GM21447 (cell line): ENCODE data around the gene PHC1.
A peak's percentile ranks its signal among the peaks of the same experiment; 100 is the strongest.
"Not testable (repeated sequence)": the region's sequence is repeated elsewhere in the genome, so short reads cannot be mapped to it uniquely, and the experiment has no call there.

ENCODE experiments used
- ATAC-seq: cut with Tn5 transposase; IDR thresholded peaks from one replicate; pipeline ENCODE4 v1.9.1; 2021; ENCODE audit not compliant: unreplicated experiment

PHC1 gene

GRCh38 chr12:8909752-8910151 is 4.6 kb upstream of the PHC1 start:
- ATAC-seq: no peak

DNA sequence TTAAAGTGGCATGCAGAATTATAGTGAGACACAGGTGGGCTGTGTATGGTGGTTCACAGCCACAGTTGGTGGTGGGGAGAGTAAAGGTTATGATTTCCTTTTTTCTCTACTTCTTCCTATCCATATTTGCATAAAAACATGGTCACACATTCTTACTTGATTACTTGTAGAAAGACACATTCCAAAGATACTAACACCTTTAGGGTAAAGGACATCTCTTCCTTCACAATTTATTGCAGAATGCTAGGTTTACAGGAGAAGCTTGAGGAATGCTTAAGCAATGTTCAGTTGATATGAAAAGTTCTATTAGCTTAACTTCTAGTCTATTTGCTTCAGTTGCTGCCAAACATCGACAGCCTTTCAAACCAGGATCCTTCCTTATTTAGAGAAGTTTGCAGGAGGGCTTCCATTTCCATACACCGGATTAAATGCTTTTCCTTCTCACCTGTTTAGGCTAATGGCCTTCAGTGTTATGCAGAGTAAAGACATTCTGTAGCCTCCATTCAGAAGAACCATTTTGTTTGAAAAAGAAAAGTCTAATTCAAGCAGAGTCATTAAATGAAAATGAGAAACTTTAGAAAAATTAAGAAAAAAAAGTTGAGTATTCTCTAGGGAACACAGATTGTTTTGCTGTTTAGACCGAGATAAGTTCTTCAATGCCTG is 2.6 kb upstream of the PHC1 start:
- ATAC-seq: no peak

DNA sequence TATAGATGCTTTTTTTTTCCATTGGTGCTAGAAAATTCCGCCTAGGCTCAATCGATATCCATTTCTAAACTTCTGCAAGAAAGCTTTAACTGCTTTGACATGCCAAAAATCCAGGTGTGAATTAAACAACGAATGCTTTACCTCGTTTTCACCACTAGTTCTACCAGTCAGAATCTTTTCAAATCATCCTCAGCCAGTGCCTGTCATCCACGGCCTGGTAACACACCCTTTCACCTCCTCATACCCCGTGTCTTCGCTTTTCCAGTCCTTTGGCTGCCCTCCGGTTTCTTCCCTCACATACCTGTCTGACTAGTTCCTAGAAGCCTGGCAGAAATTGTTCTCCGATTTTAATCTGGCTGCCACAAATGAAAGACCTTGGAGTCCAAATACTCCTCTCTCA is 1.4 kb upstream of the PHC1 start:
- ATAC-seq: no peak

DNA sequence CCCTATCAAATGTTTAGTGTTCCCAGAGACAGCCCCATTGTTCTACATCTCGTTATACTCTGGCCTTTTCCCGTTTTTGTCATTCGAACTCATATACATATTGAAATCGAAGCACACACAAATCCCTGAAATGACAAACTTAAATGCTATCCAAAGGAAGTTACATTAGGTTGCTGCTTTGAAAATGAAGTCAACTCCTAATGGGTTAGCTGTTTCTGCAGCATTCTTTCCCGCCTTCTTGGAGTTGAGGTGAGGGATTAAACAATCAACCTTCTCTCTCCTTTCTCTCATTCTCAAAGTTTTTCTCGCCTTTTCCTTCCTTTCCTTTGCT is 642 bp upstream of the PHC1 start:
- ATAC-seq: no peak

DNA sequence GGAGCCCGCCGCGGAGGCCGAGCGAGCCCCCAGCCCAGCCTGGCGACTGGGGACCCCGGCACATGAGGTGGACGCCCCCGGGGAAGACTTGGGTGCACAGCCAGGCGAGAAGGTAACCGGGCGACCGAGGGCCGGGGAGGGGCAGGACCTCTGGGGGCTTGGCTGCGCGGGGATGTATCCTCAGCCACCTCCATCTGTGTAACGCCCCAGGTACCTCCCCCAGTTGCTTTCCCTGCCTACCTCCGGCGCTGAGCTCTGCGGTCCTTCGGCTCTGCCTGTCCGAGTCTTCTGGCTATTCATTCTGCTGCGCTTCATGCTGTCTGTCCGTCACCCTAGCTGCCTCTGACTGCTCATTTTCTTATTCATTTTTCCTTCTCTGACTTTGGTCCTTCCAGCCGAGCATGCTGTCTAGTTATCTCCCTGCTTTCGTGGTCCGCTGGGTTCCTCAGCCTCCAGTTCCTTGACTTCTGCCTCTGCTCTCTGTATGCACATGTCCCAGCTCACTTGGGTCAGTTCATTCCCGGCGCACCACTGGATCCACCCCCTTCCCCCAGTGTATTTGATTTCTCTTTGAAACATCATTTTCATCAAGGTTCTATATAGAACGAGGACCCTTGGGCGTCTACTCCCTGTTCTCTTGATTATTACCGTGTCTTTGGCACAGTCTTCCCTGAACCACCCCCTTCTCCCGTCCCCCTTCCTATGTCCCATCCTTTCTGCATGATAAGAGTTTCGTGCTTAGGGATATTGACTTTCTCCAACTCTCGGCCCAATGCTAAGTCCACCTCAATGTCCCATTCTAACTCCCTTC is 612 bp downstream of the PHC1 start:
- peak; percentile 53 for ATAC-seq

- no peak for ATAC-seq
Measured at GRCh38 chr12:8916154-8916553, 1.8 kb downstream of the PHC1 start.

GRCh38 chr12:8917031-8917430 is 2.7 kb downstream of the PHC1 start:
- no peak for ATAC-seq

DNA sequence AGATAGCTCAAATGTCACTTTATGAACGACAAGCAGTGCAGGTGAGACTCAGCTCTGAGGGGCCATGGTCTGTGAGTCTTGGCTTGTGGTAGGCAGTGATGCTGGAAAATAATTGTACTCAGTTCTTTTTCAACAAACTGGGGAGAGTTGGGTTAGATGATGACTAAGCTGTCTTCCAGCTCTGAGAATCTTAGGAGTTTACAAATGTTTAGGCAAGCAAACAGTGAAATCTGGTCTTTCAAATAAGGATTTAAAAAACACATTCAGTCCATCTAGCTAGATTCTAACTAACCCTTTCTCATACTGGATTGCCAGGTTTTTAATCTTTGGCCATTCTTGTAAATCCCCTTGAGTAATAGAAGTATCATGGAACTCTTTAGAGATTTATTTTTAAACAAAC is 3.4 kb downstream of the PHC1 start:
- ATAC-seq: no peak

GRCh38 chr12:8919643-8920042 is 5.3 kb downstream of the PHC1 start:
- not testable (repeated sequence) for ATAC-seq

GRCh38 chr12:8922544-8922943 is 8.2 kb downstream of the PHC1 start:
- ATAC-seq: no peak

DNA sequence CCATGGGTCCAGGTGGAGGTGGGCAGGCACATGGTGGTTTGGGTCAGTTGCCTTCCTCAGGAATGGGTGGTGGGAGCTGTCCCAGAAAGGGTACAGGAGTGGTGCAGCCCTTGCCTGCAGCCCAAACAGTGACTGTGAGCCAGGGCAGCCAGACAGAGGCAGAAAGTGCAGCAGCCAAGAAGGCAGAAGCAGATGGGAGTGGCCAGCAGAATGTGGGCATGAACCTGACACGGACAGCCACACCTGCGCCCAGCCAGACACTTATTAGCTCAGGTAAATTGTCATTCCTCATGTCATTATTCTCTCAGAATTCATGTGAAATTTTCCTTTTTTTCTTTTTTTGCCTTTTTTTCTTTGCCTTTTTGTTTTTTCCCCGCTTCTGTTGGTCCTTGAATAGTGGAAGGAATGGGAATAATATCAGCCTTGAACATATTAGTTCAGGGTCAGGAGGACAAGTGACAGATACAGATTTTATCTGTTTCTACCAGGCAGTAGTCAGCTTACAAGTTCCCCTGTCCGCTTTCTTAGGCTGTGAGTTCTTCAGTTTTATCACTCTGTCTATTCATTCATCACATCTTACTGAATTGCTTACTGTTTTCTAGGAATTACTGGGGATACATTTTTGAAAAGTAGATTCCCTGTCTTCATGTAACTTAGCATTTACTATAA is 16.5 kb downstream of the PHC1 start:
- ATAC-seq: not testable (repeated sequence)

DNA sequence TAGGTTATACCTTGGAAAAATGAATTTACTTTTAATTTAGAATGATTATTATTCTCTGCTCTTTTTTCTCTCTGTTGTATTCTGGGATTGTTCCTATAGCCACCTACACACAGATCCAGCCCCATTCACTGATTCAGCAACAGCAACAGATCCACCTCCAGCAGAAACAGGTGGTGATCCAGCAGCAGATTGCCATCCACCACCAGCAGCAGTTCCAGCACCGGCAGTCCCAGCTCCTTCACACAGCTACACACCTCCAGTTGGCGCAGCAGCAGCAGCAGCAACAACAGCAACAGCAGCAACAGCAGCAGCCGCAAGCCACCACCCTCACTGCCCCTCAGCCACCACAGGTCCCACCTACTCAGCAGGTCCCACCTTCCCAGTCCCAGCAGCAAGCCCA is 18.2 kb downstream of the PHC1 start:
- ATAC-seq: not testable (repeated sequence)

DNA sequence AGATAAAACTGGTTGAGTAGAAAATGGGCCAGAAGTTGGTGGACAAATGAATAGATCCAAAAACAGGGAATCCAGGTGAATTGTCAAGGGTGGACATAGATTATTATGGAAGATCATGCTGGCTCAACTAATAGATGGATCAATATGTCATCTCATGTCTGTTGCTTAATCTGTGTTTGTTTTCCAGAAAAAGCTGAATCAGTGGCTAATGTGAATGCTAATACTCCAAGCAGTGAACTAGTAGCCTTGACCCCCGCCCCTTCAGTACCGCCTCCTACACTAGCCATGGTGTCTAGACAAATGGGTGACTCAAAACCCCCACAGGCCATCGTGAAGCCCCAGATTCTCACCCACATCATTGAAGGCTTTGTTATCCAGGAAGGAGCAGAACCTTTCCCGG is 19.8 kb downstream of the PHC1 start:
- not testable (repeated sequence) for ATAC-seq

DNA sequence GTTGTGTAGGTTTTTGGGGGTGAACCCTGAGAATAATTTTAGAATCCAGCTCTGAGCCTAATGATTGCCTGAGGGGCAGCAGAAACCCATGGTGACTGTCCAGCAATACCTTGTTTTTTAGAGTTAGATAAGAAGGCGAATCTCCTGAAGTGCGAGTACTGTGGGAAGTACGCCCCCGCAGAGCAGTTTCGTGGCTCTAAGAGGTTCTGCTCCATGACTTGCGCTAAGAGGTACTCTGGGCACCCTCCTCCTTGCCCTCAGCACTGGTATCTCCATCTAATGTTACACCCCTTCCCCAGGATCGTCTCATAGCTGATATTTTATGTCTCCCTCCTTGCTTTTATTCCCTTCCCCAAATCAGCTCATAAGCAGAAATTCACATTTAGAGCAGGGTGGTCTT is 22.4 kb downstream of the PHC1 start:
- ATAC-seq: no peak

GRCh38 chr12:8937842-8938442 is 23.6 kb downstream of the PHC1 start:
- ATAC-seq: not testable (repeated sequence)

- no peak for ATAC-seq
Measured at GRCh38 chr12:8941691-8942478, 27.6 kb downstream of the PHC1 start.

DNA sequence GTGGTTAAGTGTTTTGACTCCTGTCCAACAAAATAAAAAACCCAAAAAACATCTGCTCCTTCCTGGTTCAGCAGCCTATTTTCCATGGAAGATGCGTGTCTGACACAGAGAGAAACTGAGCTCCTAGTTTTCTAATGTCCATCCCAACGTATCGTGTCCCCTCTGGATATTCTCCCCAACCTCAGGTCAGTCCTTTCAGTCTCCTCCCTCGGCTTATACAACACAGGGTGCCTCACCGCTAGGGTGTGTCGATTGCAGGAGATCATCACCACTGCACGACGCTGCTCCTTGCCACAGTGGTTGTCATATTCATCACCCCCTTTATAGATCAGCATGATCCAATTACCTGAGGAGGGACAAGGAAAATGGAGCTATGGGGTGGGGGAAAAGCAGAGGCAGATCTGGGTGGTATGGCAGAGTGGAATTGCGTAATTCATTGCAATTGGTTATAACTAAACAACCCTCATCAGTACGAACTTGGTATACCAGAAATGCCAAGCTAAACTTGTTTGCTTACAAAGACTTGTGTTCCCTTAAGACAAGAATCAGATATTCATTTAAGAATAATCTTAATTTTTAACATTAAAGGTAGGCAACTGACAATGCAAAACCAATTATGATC is 29.4 kb downstream of the PHC1 start:
- ATAC-seq: no peak

DNA sequence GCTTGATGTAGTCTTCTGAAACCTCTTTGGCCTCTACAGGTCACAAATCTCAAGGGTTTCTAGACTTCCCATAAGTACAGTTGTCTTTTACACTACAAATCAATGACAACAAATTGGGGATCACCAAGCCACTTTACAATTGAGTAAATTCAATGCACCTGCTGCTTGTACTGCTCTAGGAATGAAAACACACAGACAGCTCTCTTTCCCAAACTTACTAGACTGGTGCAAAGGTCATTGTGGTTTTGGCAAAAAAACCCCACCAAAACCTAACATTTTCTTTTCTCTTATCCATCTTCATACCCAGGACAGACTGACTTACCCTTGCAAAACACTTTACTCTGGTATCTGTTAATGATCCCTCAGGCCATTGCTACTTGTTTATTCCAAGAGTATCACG is 32.4 kb downstream of the PHC1 start:
- no peak for ATAC-seq

GRCh38 chr12:8947737-8948136 is 33.4 kb downstream of the PHC1 start:
- ATAC-seq: no peak

DNA sequence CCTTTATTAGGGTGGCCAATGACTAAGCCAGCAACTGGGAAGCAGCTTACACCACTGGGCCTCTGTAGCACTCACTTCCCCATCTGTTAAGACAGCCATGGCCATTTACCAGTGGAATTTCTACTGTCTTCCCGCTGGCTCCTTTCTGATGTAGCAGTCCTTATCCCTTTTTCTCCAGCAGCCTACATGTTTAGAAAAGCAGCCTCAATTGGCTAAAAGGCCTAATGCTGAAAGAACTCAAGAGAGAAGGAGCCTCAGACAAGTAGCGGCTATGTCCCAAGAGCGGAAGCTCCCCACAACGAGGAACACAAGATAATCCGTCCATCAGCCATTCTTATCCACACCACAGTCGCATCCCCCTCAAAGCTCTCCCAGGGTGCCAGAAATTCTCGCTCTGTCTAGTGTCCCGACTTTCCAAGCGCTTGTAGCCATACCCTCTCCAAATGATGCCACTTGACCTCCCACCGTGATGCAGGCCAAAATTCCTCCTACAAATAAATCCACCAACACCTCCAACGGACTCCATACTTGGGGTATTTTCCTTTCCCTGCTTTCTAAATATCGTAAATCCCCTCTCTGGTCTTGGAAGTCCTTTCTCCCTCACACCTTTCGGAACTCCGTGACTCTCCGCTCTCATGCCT is 34.5 kb downstream of the PHC1 start:
- ATAC-seq: no peak
